ENCODE measurements around the gene CD40LG.

GRCh38 chrX:136622568-136622967 is 25.4 kb upstream of the CD40LG start:
- TF ChIP-seq NFRKB (IDR thresholded peaks at IDR 0.05) (no peak), TARDBP (IDR thresholded peaks at IDR 0.05) (no peak), SP1 (IDR thresholded peaks at IDR 0.05) (no peak), CTBP1 (IDR thresholded peaks at IDR 0.05; ENCODE audit: borderline replicate concordance) (no peak), ELF4 (IDR thresholded peaks at IDR 0.05) (no peak), SUZ12 (IDR thresholded peaks at IDR 0.05) (no peak), LEF1 (IDR thresholded peaks at IDR 0.05; ENCODE audit: borderline replicate concordance) (no peak), BHLHE40 (IDR thresholded peaks at IDR 0.05; ENCODE audit: borderline replicate concordance) (no peak), ARNT (IDR thresholded peaks at IDR 0.05) (no peak), L3MBTL2 (conservative IDR thresholded peaks at IDR 0.05) (no peak)
